ENCODE data around the gene DLGAP1. TPM values are rescaled to one million over a fixed set of nuclear protein-coding genes. Genes with fewer than 3 reads are reported as not detected.
A peak's percentile ranks its signal among the peaks of the same experiment; 100 is the strongest.

DLGAP1 gene
- total and polyA plus RNA-seq, 4 donors = 16.5 to 30.7 (median 29.7) TPM

- no peaks in the 10 kb centered on the region for H3K27me3 ChIP-seq (ENCODE audit: control insufficient read depth, insufficient read depth, low read length)
- H3K27ac ChIP-seq (ENCODE audit: low read depth, low read length) = no peak overlapping the region
- no CpG with 5 or more reads among the region's 1 CpG for WGBS (ENCODE audit: insufficient coverage)
- DNase-seq (ENCODE audit: low read depth in 4 of 6, low spot score in 6 of 6) = no peak
- peaks cover 3% of the 10 kb centered on the region for H3K4me1 ChIP-seq (ENCODE audit: control insufficient read depth, insufficient read depth, low read length)
- H3K36me3 ChIP-seq (ENCODE audit: control insufficient read depth, insufficient read depth, low read length) = no peaks in the 10 kb centered on the region
- H3K9me3 ChIP-seq (ENCODE audit: control insufficient read depth, insufficient read depth, low read length) = peaks cover 5% of the 10 kb centered on the region
- no peak overlapping the region for H3K4me3 ChIP-seq (ENCODE audit: low read depth, low read length)
These were observed 352.2 kb downstream of the DLGAP1 start for GRCh38 chr18:4102901-4103300.

GRCh38 chr18:4101009-4101408, 354.1 kb downstream of the DLGAP1 start:
- no CpG with 5 or more reads among the region's 5 CpGs for WGBS (ENCODE audit: insufficient coverage)
- Histone ChIP-seq H3K27me3 (ENCODE audit: control insufficient read depth, insufficient read depth, low read length) (no peaks in the 10 kb centered on the region), H3K4me3 (ENCODE audit: low read depth, low read length) (no peak overlapping the region), H3K27ac (ENCODE audit: low read depth, low read length) (no peak overlapping the region), H3K36me3 (ENCODE audit: control insufficient read depth, insufficient read depth, low read length) (no peaks in the 10 kb centered on the region), H3K4me1 (ENCODE audit: control insufficient read depth, insufficient read depth, low read length) (no peaks in the 10 kb centered on the region), H3K9me3 (ENCODE audit: control insufficient read depth, insufficient read depth, low read length) (peaks cover 5% of the 10 kb centered on the region)
- no peak for DNase-seq (ENCODE audit: low read depth in 4 of 6, low spot score in 6 of 6)

DNA sequence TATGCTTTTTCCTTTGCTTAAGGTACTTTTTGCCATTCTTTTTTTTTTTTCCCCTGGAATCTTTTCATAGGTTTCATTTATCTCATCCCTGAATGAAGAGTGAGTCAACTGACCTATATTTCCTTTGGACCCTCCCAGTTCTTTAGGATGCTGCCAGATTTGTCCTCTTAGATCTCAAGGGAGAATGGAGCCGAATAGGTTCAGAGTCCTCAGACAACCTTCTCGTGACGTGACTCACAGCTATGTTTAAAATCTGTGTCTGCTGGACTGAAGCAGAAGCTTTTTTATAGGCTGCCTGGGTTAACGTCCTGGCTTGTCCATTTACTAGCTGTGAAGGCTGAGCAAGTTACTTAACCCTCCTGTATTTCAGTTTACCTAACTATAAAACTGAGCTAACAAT, 358.6 kb downstream of the DLGAP1 start:
- WGBS (ENCODE audit: insufficient coverage) = 88% methylated on average over 3 of the region's 4 CpGs
- Histone ChIP-seq H3K27me3 (ENCODE audit: control insufficient read depth, insufficient read depth, low read length) (no peaks in the 10 kb centered on the region), H3K36me3 (ENCODE audit: control insufficient read depth, insufficient read depth, low read length) (no peaks in the 10 kb centered on the region), H3K27ac (ENCODE audit: low read depth, low read length) (no peak overlapping the region), H3K4me3 (ENCODE audit: low read depth, low read length) (no peak overlapping the region), H3K9me3 (ENCODE audit: control insufficient read depth, insufficient read depth, low read length) (peaks cover 5% of the 10 kb centered on the region), H3K4me1 (ENCODE audit: control insufficient read depth, insufficient read depth, low read length) (no peaks in the 10 kb centered on the region)
- no peak for DNase-seq (ENCODE audit: low read depth in 4 of 6, low spot score in 6 of 6)

- no peaks in the 10 kb centered on the region for H3K4me1 ChIP-seq (ENCODE audit: control insufficient read depth, insufficient read depth, low read length)
- H3K36me3 ChIP-seq (ENCODE audit: control insufficient read depth, insufficient read depth, low read length) = no peaks in the 10 kb centered on the region
- 60% methylated on average over 1 of the region's 2 CpGs for WGBS (ENCODE audit: insufficient coverage)
- H3K9me3 ChIP-seq (ENCODE audit: control insufficient read depth, insufficient read depth, low read length) = no peaks in the 10 kb centered on the region
- H3K27me3 ChIP-seq (ENCODE audit: control insufficient read depth, insufficient read depth, low read length) = no peaks in the 10 kb centered on the region
- no peak overlapping the region for H3K4me3 ChIP-seq (ENCODE audit: low read depth, low read length)
- H3K27ac ChIP-seq (ENCODE audit: low read depth, low read length) = no peak overlapping the region
- no peak for DNase-seq (ENCODE audit: low read depth in 4 of 6, low spot score in 6 of 6)
These were observed 361.4 kb downstream of the DLGAP1 start for GRCh38 chr18:4093676-4094075.

- DNase-seq (ENCODE audit: low read depth in 4 of 6, low spot score in 6 of 6) = no peak
- no peak overlapping the region for H3K4me3 ChIP-seq (ENCODE audit: low read depth, low read length)
- H3K36me3 ChIP-seq (ENCODE audit: control insufficient read depth, insufficient read depth, low read length) = no peaks in the 10 kb centered on the region
- H3K9me3 ChIP-seq (ENCODE audit: control insufficient read depth, insufficient read depth, low read length) = no peaks in the 10 kb centered on the region
- H3K27ac ChIP-seq (ENCODE audit: low read depth, low read length) = no peak overlapping the region
- H3K4me1 ChIP-seq (ENCODE audit: control insufficient read depth, insufficient read depth, low read length) = no peaks in the 10 kb centered on the region
- WGBS (ENCODE audit: insufficient coverage) = 19% methylated on average over 2 of the region's 3 CpGs
- no peaks in the 10 kb centered on the region for H3K27me3 ChIP-seq (ENCODE audit: control insufficient read depth, insufficient read depth, low read length)
These were observed 370.7 kb downstream of the DLGAP1 start for GRCh38 chr18:4084382-4084900.

- no peaks in the 10 kb centered on the region for H3K36me3 ChIP-seq (ENCODE audit: control insufficient read depth, insufficient read depth, low read length)
- no peak overlapping the region for H3K4me3 ChIP-seq (ENCODE audit: low read depth, low read length)
- H3K27ac ChIP-seq (ENCODE audit: low read depth, low read length) = no peak overlapping the region
- DNase-seq (ENCODE audit: low read depth in 4 of 6, low spot score in 6 of 6) = peak in 1 of 6 donors; percentile 70
- H3K27me3 ChIP-seq (ENCODE audit: control insufficient read depth, insufficient read depth, low read length) = no peaks in the 10 kb centered on the region
- H3K9me3 ChIP-seq (ENCODE audit: control insufficient read depth, insufficient read depth, low read length) = no peaks in the 10 kb centered on the region
- no CpG with 5 or more reads among the region's 4 CpGs for WGBS (ENCODE audit: insufficient coverage)
- no peaks in the 10 kb centered on the region for H3K4me1 ChIP-seq (ENCODE audit: control insufficient read depth, insufficient read depth, low read length)
These were observed 376.9 kb downstream of the DLGAP1 start for GRCh38 chr18:4078246-4078645.

GRCh38 chr18:4077721-4078120, 377.4 kb downstream of the DLGAP1 start:
- DNase-seq (ENCODE audit: low read depth in 4 of 6, low spot score in 6 of 6) = peak in 1 of 6 donors; percentile 38
- 43% methylated on average over 1 of the region's 2 CpGs for WGBS (ENCODE audit: insufficient coverage)
- Histone ChIP-seq H3K27ac (ENCODE audit: low read depth, low read length) (no peak overlapping the region), H3K36me3 (ENCODE audit: control insufficient read depth, insufficient read depth, low read length) (no peaks in the 10 kb centered on the region), H3K4me3 (ENCODE audit: low read depth, low read length) (no peak overlapping the region), H3K4me1 (ENCODE audit: control insufficient read depth, insufficient read depth, low read length) (no peaks in the 10 kb centered on the region), H3K27me3 (ENCODE audit: control insufficient read depth, insufficient read depth, low read length) (no peaks in the 10 kb centered on the region), H3K9me3 (ENCODE audit: control insufficient read depth, insufficient read depth, low read length) (no peaks in the 10 kb centered on the region)

DNA sequence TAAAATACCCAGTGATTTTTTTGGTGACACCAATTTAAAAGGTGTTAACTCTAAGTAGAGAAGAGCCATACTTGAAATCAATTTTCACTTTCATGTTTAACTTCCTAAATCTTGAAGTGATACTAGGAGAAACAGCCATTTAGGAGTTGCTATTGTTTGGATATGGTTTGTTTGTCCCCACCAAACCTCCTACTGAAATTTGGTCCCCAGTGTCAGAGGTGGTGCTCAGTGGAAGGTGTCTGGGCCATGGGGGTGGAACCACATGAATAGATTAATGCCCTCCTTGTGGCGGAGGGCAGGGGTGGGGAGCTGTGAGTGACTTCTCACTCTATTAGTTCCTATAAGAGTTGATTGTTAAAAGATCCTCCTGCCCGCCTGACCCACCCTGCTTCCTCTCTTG, 377.9 kb downstream of the DLGAP1 start:
- no CpG with 5 or more reads among the region's 2 CpGs for WGBS (ENCODE audit: insufficient coverage)
- Histone ChIP-seq H3K4me1 (ENCODE audit: control insufficient read depth, insufficient read depth, low read length) (no peaks in the 10 kb centered on the region), H3K27me3 (ENCODE audit: control insufficient read depth, insufficient read depth, low read length) (no peaks in the 10 kb centered on the region), H3K36me3 (ENCODE audit: control insufficient read depth, insufficient read depth, low read length) (no peaks in the 10 kb centered on the region), H3K4me3 (ENCODE audit: low read depth, low read length) (no peak overlapping the region), H3K9me3 (ENCODE audit: control insufficient read depth, insufficient read depth, low read length) (no peaks in the 10 kb centered on the region), H3K27ac (ENCODE audit: low read depth, low read length) (no peak overlapping the region)
- no peak for DNase-seq (ENCODE audit: low read depth in 4 of 6, low spot score in 6 of 6)

DNA sequence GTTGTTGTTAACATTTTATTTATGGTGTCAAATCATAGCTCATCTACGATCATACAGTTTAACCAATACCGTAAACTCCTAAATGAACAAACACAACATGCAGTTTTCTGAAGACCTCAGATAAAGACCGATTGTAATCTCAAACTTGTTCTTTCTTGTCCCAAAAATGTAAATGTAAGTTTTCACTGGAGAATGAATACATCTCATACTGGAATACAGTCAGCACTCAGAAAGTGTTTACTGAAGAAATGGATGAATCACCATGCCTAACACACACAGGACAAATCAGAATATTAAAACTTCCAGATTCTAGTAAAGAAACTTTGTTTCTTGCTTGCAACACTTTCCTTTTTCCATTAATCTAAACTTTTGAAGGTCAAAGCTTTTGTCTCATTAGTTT, 380.5 kb downstream of the DLGAP1 start:
- no peak overlapping the region for H3K27ac ChIP-seq (ENCODE audit: low read depth, low read length)
- DNase-seq (ENCODE audit: low read depth in 4 of 6, low spot score in 6 of 6) = no peak
- no peaks in the 10 kb centered on the region for H3K36me3 ChIP-seq (ENCODE audit: control insufficient read depth, insufficient read depth, low read length)
- no peaks in the 10 kb centered on the region for H3K27me3 ChIP-seq (ENCODE audit: control insufficient read depth, insufficient read depth, low read length)
- no peaks in the 10 kb centered on the region for H3K9me3 ChIP-seq (ENCODE audit: control insufficient read depth, insufficient read depth, low read length)
- no peak overlapping the region for H3K4me3 ChIP-seq (ENCODE audit: low read depth, low read length)
- no peaks in the 10 kb centered on the region for H3K4me1 ChIP-seq (ENCODE audit: control insufficient read depth, insufficient read depth, low read length)
- no CpG with 5 or more reads among the region's 3 CpGs for WGBS (ENCODE audit: insufficient coverage)

GRCh38 chr18:4069183-4069582, 385.9 kb downstream of the DLGAP1 start:
- WGBS (ENCODE audit: insufficient coverage) = 75% methylated on average over 6 of the region's 6 CpGs
- H3K27ac ChIP-seq (ENCODE audit: low read depth, low read length) = no peak overlapping the region
- H3K27me3 ChIP-seq (ENCODE audit: control insufficient read depth, insufficient read depth, low read length) = no peaks in the 10 kb centered on the region
- DNase-seq (ENCODE audit: low read depth in 4 of 6, low spot score in 6 of 6) = no peak
- H3K9me3 ChIP-seq (ENCODE audit: control insufficient read depth, insufficient read depth, low read length) = no peaks in the 10 kb centered on the region
- H3K36me3 ChIP-seq (ENCODE audit: control insufficient read depth, insufficient read depth, low read length) = no peaks in the 10 kb centered on the region
- H3K4me3 ChIP-seq (ENCODE audit: low read depth, low read length) = no peak overlapping the region
- H3K4me1 ChIP-seq (ENCODE audit: control insufficient read depth, insufficient read depth, low read length) = no peaks in the 10 kb centered on the region

Data from spinal cord (tissue), 10 donors.